Stomach (tissue), 4 donors: ENCODE results near the gene ZNF576.

Experiments used
- EP300 ChIP-seq: sonication (generic); formaldehyde crosslinking; IDR thresholded peaks from one replicate; pipeline ENCODE4 v1.6.1; 2017; ENCODE audit warnings: antibody characterized with exemption
- POLR2A ChIP-seq, 4 donors: fragments of 450-650 bp; IDR thresholded peaks; one replicate each; pipeline ENCODE4 v1.6.1; 2016; ENCODE audit warnings: antibody characterized with exemption in 4 of 4, control low read depth in 2 of 4, mild to moderate bottlenecking in 1 of 4, moderate library complexity in 1 of 4
- TF ChIP-seq, protein P1 (sequence below), 7 experiments: fragments of 450-650 bp in 4 of 7; fragments of 200-600 bp in 3 of 7; sonication (generic) in 3 of 7; IDR thresholded peaks; one replicate each; pipeline ENCODE4 v1.5.1; 2016 to 2019; ENCODE audit warnings: antibody characterized with exemption in 7 of 7, control low read depth in 2 of 7, mild to moderate bottlenecking in 1 of 7

DNA sequence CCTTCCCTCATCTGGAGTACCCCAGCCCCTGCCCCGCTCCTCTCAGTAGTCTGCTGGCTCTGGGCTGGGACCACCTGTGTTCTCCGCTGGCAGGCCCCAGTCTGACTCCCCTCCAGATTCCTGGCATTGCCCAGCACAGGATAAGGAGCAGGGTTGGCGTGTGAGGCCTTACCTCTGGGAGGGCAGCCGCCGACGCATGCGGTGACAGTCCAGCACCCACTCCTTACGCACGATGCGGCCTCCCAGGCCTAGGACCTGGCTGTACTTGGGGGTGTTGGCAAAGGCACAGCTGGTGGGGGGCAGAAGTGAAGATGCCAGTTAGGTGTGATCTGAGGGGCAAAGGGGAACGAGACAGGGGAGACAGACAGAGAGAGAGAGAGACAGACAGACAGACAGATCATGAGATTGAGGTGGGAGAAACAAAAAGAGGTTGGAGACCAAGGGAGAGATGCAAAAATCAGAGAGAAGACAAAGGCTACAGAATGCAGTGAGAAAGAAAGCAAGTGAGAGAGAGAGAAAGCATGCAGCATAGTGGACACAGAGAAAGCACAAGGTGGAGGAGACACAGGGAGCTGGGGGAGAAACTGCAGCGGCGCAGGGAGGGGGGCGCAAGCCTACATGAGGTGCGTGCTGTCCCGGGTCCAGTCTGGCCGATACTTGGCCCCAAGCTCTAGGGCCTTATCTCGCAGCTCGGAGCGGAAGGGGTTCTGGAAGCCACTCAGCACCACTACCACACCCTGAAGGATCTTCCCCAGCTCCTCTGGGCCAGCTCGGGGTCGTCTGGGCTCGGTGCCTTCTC, 44.8 kb upstream of the ZNF576 start:
- TF ChIP-seq, protein P1, sequence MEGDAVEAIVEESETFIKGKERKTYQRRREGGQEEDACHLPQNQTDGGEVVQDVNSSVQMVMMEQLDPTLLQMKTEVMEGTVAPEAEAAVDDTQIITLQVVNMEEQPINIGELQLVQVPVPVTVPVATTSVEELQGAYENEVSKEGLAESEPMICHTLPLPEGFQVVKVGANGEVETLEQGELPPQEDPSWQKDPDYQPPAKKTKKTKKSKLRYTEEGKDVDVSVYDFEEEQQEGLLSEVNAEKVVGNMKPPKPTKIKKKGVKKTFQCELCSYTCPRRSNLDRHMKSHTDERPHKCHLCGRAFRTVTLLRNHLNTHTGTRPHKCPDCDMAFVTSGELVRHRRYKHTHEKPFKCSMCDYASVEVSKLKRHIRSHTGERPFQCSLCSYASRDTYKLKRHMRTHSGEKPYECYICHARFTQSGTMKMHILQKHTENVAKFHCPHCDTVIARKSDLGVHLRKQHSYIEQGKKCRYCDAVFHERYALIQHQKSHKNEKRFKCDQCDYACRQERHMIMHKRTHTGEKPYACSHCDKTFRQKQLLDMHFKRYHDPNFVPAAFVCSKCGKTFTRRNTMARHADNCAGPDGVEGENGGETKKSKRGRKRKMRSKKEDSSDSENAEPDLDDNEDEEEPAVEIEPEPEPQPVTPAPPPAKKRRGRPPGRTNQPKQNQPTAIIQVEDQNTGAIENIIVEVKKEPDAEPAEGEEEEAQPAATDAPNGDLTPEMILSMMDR (IDR thresholded peaks at IDR 0.05), result no peak
- TF ChIP-seq EP300 (no peak), POLR2A (IDR thresholded peaks at IDR 0.05) (no peak)
